WTC11 (cell line): ENCODE results near the gene OTOS. TPM values are rescaled to one million over a fixed set of nuclear protein-coding genes. Genes with fewer than 3 reads are reported as not detected.

Source experiments
- ATAC-seq: fragments of 200-7000 bp; cut with Tn5 transposase; 2 replicates; pipeline ENCODE4 v1.10.0; 2021; ENCODE audit warnings: mild to moderate bottlenecking, moderate library complexity
- CTCF ChIA-PET: fragments of 300-600 bp; sonication (Branson Sonifier 250); formaldehyde crosslinking; loops from one replicate; lab custom pipeline; 2021; ENCODE audit warnings: antibody characterized with exemption; lab: Charles Lee
- POLR2A ChIA-PET: fragments of 350-600 bp; sonication (Branson Sonifier 250); formaldehyde crosslinking; loops from one replicate; lab custom pipeline; 2021; ENCODE audit warnings: antibody characterized with exemption; lab: Charles Lee
- DNase-seq: peaks from one replicate; pipeline ENCODE4 v3.0.0; 2021; ENCODE audit warnings: low spot score
- H3K27ac Mint-ChIP-seq: 2 replicates; pipeline ENCODE4 v1.8.0; 2021; ENCODE audit warnings: mixed read lengths
- H3K27me3 Mint-ChIP-seq: 2 replicates; pipeline ENCODE4 v1.8.0; 2021; ENCODE audit warnings: low read depth, mild to moderate bottlenecking, moderate library complexity, mixed read lengths
- H3K36me3 Mint-ChIP-seq: 2 replicates; pipeline ENCODE4 v1.8.0; 2021; ENCODE audit warnings: mixed read lengths
- H3K4me1 Mint-ChIP-seq: 2 replicates; pipeline ENCODE4 v1.8.0; 2022; ENCODE audit warnings: mixed read lengths
- H3K4me3 Mint-ChIP-seq: 2 replicates; pipeline ENCODE4 v1.8.0; 2021; ENCODE audit warnings: mild to moderate bottlenecking, moderate library complexity, mixed read lengths
- H3K9me3 Mint-ChIP-seq: 2 replicates; pipeline ENCODE4 v1.8.0; 2021; ENCODE audit warnings: mixed read lengths
- CREM ChIP-seq: sonication (generic); formaldehyde crosslinking; IDR thresholded peaks from 2 replicates; pipeline ENCODE4 v1.8.1; 2022; ENCODE audit warnings: mild to moderate bottlenecking, missing genetic modification reagents, moderate library complexity
- E2F1 ChIP-seq: sonication (generic); formaldehyde crosslinking; IDR thresholded peaks from 2 replicates; pipeline ENCODE4 v1.8.0; 2022; ENCODE audit warnings: mild to moderate bottlenecking, missing genetic modification reagents
- ELF4 ChIP-seq: sonication (generic); formaldehyde crosslinking; IDR thresholded peaks from 2 replicates; pipeline ENCODE4 v1.8.1; 2022; ENCODE audit warnings: low read depth, mild to moderate bottlenecking, moderate library complexity, missing genetic modification reagents
- EMX1 ChIP-seq: fragments of 250-450 bp; sonication (Bioruptor Pico); IDR thresholded peaks from 2 replicates; pipeline ENCODE4 v1.8.0; 2021; ENCODE audit warnings: mild to moderate bottlenecking
- FOXJ3 ChIP-seq: sonication (generic); formaldehyde crosslinking; IDR thresholded peaks from 2 replicates; pipeline ENCODE4 v1.9.0; 2021; ENCODE audit warnings: missing genetic modification reagents, mild to moderate bottlenecking, borderline replicate concordance
- FOXP4 ChIP-seq: sonication (generic); formaldehyde crosslinking; IDR thresholded peaks from 2 replicates; pipeline ENCODE4 v1.8.0; 2022; ENCODE audit warnings: mild to moderate bottlenecking, missing genetic modification reagents
- GRHL2 ChIP-seq: fragments of 250-450 bp; sonication (Bioruptor Pico); IDR thresholded peaks from 2 replicates; pipeline ENCODE4 v1.8.0; 2022; ENCODE audit warnings: mild to moderate bottlenecking, moderate library complexity; ENCODE audit not compliant: insufficient replicate concordance, severe bottlenecking
- GTF2I ChIP-seq: fragments of 250-450 bp; sonication (Bioruptor Pico); conservative IDR thresholded peaks from 2 replicates; pipeline ENCODE4 v1.4.0; 2021; ENCODE audit warnings: mild to moderate bottlenecking
- KAT7 ChIP-seq: sonication (generic); formaldehyde crosslinking; IDR thresholded peaks from 2 replicates; pipeline ENCODE4 v1.8.1; 2023; ENCODE audit warnings: missing genetic modification reagents, mild to moderate bottlenecking, borderline replicate concordance
- RELA ChIP-seq: sonication (generic); formaldehyde crosslinking; IDR thresholded peaks from 2 replicates; pipeline ENCODE4 v1.8.1; 2022; ENCODE audit warnings: missing genetic modification reagents, mild to moderate bottlenecking, borderline replicate concordance
- SMAD3 ChIP-seq: sonication (generic); formaldehyde crosslinking; IDR thresholded peaks from 2 replicates; pipeline ENCODE4 v1.8.0; 2022; ENCODE audit warnings: missing genetic modification reagents, mild to moderate bottlenecking, borderline replicate concordance
- TEAD4 ChIP-seq: sonication (generic); formaldehyde crosslinking; IDR thresholded peaks from 2 replicates; pipeline ENCODE4 v1.8.0; 2022; ENCODE audit warnings: mild to moderate bottlenecking, missing genetic modification reagents
- ZBTB43 ChIP-seq: sonication (generic); formaldehyde crosslinking; IDR thresholded peaks from 2 replicates; pipeline ENCODE4 v1.8.1; 2023; ENCODE audit warnings: mild to moderate bottlenecking, missing genetic modification reagents
- ZNF121 ChIP-seq: sonication (generic); formaldehyde crosslinking; IDR thresholded peaks from 2 replicates; pipeline ENCODE4 v1.8.0; 2023; ENCODE audit warnings: missing genetic modification reagents
- ZNF263 ChIP-seq: sonication (generic); formaldehyde crosslinking; IDR thresholded peaks from 2 replicates; pipeline ENCODE4 v1.8.1; 2022; ENCODE audit warnings: low read depth, mild to moderate bottlenecking, moderate library complexity, missing genetic modification reagents
- ZNF281 ChIP-seq: sonication (generic); formaldehyde crosslinking; IDR thresholded peaks from 2 replicates; pipeline ENCODE4 v1.8.0; 2023; ENCODE audit warnings: mild to moderate bottlenecking, missing genetic modification reagents
- ZNF317 ChIP-seq: sonication (generic); formaldehyde crosslinking; IDR thresholded peaks from 2 replicates; pipeline ENCODE4 v1.8.1; 2023; ENCODE audit warnings: low read depth, mild to moderate bottlenecking, moderate library complexity, missing genetic modification reagents, borderline replicate concordance
- ZNF532 ChIP-seq: fragments of 250-450 bp; sonication (Bioruptor Pico); IDR thresholded peaks from 2 replicates; pipeline ENCODE4 v1.9.0; 2021; ENCODE audit warnings: mild to moderate bottlenecking, borderline replicate concordance
- total RNA-seq: library from RNA; stranded (reverse); gene quantifications from 3 replicates; pipeline ENCODE4 v1.2.3, GENCODE V29; 2021

OTOS gene
- total RNA-seq, 1 experiment from 2014 or later, result not detected

- DNase-seq (no peak), ATAC-seq (no peak)
- H3K27me3 Mint-ChIP-seq, result peaks cover 2% of the 10 kb centered on the region; the same call in 1 of the 2 replicates
- H3K27ac Mint-ChIP-seq, result no peak overlapping the region
- ChIA-PET POLR2A (no interaction called here), CTCF (no interaction called here)
- H3K4me1 Mint-ChIP-seq, result no peaks in the 10 kb centered on the region
- peaks cover 31% of the 10 kb centered on the region for H3K36me3 Mint-ChIP-seq
- H3K9me3 Mint-ChIP-seq, result no peaks in the 10 kb centered on the region
- TF ChIP-seq SMAD3 (no peak), ZNF532 (CRISPR knock-in tag) (no peak)
- no peak overlapping the region for H3K4me3 Mint-ChIP-seq
These were observed 14.7 kb downstream of the OTOS start for GRCh38 chr2:240125742-240126141.

GRCh38 chr2:240124651-240125030 is 15.8 kb downstream of the OTOS start:
- no peak for DNase-seq
- Mint-ChIP-seq H3K36me3 (peaks cover 20% of the 10 kb centered on the region), H3K4me3 (no peak overlapping the region)

GRCh38 chr2:240123821-240124650 is 16.4 kb downstream of the OTOS start:
- Mint-ChIP-seq H3K9me3 (peaks cover 7% of the 10 kb centered on the region), H3K36me3 (peaks cover 15% of the 10 kb centered on the region), H3K4me1 (no peaks in the 10 kb centered on the region), H3K4me3 (no peak overlapping the region), H3K27me3 (peaks cover 2% of the 10 kb centered on the region; the same call in 1 of the 2 replicates), H3K27ac (no peak overlapping the region)
- ATAC-seq, result no peak
- CTCF ChIA-PET, result no interaction called here
- no peak for DNase-seq
- POLR2A ChIA-PET, result no interaction called here
- no peak for TF ChIP-seq ZNF121 (CRISPR knock-in tag)
- TF ChIP-seq CREM (CRISPR knock-in tag), result no peak
- no peak for TF ChIP-seq ZNF263 (CRISPR knock-in tag)
- no peak for TF ChIP-seq GRHL2 (CRISPR knock-in tag)
- TF ChIP-seq FOXP4, result no peak
- TF ChIP-seq ZNF281 (CRISPR knock-in tag), result no peak

More at GRCh38 chr2:240124651-240125030, 15.8 kb downstream of the OTOS start:
- CTCF ChIA-PET, result no interaction called here
- no peak for TF ChIP-seq EMX1 (CRISPR knock-in tag)
- TF ChIP-seq ELF4 (CRISPR knock-in tag), result no peak
- no peak for TF ChIP-seq E2F1 (CRISPR knock-in tag)
- no peak for TF ChIP-seq FOXJ3 (CRISPR knock-in tag)
- no peak for TF ChIP-seq ZNF317 (CRISPR knock-in tag)
- no peak for TF ChIP-seq ZNF121 (CRISPR knock-in tag)
- no peak for TF ChIP-seq ZBTB43 (CRISPR knock-in tag)
- TF ChIP-seq KAT7 (CRISPR knock-in tag), result no peak
- TF ChIP-seq GTF2I (CRISPR knock-in tag), result no peak
- no peak for TF ChIP-seq TEAD4
- no peak for TF ChIP-seq RELA (CRISPR knock-in tag)
- TF ChIP-seq, all 79 proteins: peak for 0
- ATAC-seq, result no peak
- POLR2A ChIA-PET, result no interaction called here
- peaks cover 2% of the 10 kb centered on the region; the same call in 1 of the 2 replicates for H3K27me3 Mint-ChIP-seq
- H3K4me1 Mint-ChIP-seq, result no peaks in the 10 kb centered on the region
- H3K27ac Mint-ChIP-seq, result no peak overlapping the region
- H3K9me3 Mint-ChIP-seq, result peaks cover 3% of the 10 kb centered on the region
